Right hindlimb (tissue), 1 donor: Measurements from ENCODE around the gene GAB3.
"Not testable (repeated sequence)": the region's sequence is repeated elsewhere in the genome, so short reads cannot be mapped to it uniquely, and the experiment has no call there.

Experiments
- DNase-seq: peaks from one replicate; pipeline ENCODE4 v3.0.0-alpha.2; 2018

Gene GAB3

DNA sequence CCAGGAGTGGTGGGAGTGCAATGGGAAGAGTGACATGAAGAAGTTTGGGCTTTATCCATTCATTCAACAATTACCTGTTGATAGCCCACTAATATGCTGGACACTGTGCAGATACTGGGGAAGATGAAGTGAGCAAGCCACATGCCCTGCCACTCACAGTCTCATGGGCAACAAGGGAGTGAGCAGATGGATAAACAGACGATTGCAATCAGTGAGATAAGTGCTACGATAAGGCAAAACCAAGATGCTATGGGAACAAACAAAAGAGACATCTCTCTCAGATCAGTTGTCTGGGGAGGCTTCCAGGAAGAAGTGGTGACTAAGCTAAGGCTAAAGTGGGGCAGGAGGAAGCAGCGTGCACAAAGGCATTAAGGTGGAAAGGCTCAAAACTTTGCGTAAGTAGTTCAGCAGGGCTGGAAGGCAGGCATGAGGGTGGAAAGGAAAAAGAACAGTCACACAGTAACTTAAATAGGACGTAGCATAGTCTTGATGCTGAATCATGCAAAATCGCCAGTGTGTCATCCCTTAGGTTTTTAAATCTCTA, 31.7 kb downstream of the GAB3 start:
- no peak for DNase-seq

DNA sequence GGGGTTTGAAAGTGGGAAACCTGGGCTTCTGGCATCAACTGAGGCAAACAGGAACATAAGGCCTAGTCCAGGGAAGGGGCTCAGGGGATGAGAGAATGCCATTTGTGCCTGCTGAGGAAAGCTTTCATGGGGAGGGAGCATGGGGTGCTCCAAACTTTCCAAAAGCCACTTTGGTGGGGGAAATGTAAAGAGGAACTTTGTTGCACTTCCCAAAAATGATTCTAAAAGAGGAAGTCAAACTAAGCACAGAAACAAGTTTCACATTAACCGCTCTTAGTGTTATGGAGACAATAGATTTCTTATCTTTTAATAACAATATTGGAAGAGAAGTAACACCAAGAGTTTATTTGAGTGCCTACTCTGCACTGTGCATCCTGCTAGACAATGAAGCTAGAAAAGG, 32.3 kb downstream of the GAB3 start:
- no peak for DNase-seq

DNA sequence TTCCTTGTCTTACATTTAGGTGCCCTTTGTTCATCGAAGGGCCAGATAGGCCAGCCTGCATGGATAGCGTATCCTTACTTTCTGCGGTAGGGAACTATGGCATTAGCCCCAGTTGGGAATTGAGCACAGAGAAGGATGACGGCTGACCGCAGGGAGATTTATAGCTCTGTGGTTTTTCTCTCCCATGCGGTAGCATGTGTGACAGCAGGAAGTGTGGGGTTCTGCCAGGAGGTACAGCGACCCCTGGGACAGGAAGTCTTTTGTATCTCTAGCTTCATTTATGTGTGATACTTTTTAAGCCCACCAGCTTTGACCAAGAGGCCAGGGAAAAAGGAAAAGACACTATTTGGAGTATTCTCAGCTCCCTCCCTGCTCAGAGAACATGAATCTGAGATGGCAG, 33.1 kb downstream of the GAB3 start:
- peak; percentile 50 for DNase-seq

DNA sequence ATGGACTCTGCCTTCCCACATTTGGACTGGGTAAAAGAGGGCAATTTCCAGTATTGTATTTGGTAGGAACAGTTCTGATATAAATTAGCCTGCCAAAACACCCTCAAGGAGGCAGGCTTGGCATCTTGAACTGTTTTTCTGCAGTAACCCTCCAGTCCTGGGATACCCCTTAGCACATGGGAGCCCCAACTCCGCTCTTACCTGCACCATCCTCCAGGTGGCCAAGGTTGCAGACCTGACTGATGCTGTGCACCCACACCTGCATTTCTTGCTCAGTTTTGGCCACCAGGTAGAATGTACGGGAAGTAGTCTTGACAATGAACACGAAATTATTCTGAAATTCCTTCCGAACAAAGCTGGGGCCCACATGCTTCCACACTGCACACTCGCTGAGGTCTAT, 35.1 kb downstream of the GAB3 start:
- no peak for DNase-seq

DNA sequence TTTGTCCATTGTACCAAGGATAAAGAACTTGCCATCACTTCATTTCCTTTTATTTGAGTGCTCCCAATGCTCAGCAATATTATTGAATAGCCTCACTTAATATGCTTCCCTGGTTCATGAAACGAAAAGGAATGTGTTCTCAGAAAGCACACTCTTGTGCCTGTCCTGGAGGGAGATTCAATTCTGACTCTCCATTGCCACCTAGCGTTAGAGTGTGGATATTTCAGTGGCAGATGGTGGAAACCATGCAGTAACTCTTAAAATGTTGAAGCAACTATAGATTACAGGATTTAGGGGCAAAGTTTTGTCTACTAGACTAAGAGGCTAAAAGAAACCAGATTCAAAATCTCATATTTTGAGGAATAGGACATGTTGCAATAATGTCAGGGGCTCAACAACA, 36.0 kb downstream of the GAB3 start:
- peak; percentile 53 for DNase-seq

DNA sequence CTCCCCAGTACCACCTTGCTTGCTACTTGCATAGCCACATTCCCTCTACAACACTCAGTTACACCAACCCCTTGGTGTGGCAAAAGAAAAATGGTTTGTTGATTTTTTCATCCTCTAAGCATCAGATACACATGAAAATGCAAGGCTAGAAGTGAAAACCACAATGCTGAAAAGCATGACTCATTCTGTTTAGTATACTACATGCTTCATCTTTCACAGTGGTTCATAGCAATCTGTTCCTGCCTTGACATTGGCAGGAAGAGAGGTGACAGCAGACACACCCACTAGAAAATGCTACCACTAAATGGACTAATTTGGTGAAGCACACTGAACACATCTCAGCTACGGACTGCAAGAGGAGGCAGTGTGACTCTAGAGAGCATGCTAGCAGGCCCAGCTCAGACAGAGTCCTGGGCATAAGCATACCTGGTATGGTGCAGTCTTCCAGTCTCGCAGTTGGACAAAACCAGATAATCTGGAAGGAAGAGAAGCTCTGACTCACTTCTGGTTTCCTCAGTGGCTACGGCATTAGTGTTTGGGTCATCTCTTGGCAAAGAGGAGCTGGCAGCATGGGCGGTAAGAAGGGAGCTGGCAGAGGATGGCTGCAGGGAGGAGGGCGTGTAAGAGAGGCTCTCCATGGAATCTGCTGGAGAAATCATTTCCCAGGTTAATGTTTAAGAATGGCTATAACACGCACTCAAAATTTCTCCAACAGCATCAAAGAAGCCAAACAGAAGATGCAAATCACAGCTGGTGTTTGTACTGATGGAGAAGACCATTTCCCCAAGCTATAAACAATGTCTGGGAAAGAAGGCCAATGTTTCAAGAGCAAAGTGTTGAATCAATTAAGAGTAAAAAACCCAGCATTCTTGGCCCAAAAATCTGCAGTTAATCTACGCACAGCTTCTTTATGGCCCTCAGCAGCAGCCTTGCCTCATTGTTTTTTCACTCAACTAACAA, 37.8 kb downstream of the GAB3 start:
- DNase-seq, result peak; percentile 44

DNA sequence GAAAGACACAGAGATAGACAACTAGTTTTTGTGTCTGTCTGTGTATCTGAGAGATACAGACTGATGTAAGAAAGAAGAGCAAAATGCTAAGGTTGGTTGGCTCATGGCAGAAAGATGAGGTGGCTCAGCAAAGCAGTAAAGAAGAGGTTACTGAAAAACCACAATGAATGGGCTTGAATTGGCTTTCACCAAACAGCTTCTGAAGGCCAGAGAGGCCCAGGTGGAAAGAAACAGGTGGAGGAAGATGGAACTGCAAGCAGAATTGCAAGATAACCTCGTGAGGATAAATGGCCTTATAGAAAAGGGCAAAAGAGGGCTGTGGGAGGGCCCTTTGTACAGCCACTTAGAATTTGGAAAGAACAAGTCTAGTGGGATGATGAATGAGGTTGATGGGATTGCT, 39.6 kb downstream of the GAB3 start:
- DNase-seq, result no peak

DNA sequence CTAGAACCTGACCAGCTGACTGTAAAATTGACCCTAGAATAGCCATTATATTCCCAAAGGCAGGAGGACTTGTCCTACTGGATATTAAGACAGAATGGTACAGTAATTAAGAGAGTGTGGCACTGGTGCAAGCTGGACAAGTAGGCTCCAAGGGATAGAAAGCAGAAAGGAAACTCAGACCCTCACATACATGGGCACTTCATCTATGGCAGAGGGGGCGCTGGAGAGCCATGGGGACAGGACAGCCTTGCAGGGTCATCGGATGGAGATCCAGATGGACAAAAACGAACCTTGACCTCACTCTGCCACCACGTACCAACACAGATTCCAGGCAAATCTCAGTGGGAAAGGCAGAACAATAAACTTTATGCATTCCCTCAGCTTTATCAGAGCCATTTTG, 40.6 kb downstream of the GAB3 start:
- no peak for DNase-seq

DNA sequence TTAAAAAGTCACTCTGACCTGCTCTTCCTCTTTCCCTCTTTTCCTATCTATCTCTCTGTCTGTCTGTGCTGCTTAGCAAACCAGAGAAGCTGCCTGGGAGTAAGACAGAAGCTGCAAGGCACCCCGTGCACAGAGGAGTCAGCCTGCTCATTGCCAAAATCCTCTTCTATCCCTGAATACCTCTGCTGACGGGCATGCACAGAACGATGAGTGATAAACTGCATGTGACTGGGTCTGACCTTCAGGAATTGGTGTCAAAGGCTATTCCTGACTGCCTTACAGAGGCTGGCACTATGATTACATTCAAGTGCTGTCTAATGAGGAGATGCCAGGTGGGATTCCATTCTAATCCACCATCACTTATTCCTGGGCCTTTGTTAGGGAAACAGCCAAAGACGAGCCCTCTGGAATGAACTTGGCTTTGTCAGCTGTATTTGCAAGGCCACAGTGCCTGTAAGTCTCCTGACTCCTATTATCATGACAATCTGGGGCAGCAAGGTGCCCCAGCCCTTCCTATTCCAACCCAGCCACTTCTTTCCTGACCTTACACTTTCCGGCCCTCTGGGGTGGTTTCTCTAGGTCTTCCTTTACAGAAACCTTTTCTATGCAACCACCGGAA, 52.1 kb downstream of the GAB3 start:
- DNase-seq, result no peak

DNA sequence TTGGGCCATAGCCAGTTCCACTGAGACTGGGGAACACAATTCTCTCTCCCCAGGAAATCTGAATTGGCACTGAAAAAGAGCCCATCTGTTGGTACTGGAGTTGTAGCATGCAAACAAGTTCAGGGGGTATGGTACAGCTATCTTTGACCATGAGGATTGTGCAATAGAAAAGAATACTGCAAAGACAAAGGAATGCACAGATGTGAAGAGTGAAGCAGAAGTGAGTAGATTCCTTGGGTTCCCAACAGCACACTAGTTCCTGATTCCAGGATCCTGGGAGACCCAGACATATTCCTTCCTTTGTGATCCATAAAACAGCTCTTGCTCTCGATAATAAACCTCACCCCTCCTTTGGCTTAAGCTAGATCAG, 54.2 kb downstream of the GAB3 start:
- DNase-seq, result no peak

DNA sequence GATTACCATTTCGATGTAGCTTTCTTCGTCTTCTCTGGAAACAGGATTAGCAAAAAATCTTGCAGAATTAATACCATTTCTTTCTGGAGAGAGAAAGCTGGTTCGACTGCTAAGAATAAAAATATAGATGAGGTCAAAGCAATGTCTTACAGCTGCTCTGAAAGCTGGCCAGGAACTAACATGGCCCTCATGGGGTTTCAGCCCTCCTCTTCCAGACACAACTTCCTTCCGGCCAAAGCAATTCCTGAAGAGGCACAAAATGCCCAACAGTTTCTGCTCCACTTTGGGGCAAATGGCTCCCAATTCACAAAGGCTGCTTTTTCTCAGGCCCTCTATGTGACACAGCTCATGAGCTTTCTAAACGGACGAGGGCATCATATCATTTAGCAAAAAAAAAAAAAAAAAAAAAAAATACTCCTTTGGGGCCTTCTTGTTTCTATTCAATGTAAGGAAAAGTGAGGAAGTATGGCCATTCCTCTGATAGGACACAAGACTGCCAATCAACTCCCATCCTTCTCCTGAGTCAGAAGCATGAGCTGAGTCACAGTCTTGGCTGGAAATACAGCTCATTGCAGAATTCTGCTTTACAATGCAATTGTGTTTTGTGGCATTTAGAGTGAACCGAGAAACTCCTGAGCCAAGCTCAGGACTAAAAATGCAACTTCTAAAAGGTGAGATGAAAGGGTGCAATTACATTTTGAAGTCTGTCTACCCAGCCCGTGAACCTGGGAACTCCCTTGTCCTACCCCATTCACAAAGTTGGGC, 54.8 kb downstream of the GAB3 start:
- DNase-seq, result peak; percentile 68

DNA sequence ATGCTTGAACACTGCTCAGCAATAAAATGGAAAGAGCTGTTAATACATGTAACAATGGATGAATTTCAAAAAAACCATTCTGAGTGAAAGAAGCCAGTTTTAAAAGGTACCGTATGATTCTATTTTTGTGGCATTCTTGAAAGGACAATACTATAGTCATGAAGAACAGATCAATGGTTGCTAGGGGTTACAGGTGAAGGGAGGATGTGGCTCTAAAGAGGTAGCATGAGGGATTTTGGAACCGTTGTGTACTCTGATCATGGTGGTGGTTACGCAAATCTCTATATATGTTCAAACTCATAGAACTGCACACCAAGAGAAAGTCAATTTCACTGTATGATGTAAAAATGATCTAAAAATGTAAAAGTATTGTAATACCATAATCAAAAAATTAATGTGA, 57.5 kb downstream of the GAB3 start:
- DNase-seq, result no peak

DNA sequence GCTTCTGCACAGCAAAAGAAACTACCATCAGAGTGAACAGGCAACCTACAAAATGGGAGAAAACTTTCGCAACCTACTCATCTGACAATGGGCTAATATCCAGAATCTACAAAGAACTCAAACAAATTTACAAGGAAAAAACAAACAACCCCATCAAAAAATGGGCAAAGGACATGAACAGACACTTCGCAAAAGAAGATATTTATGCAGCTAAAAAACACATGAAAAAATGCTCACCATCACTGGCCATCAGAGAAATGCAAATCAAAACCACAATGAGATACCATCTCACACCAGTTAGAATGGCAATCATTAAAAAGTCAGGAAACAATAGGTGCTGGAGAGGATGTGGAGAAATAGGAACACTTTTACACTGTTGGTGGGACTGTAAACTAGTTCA, 60.4 kb downstream of the GAB3 start:
- not testable (repeated sequence) for DNase-seq

DNA sequence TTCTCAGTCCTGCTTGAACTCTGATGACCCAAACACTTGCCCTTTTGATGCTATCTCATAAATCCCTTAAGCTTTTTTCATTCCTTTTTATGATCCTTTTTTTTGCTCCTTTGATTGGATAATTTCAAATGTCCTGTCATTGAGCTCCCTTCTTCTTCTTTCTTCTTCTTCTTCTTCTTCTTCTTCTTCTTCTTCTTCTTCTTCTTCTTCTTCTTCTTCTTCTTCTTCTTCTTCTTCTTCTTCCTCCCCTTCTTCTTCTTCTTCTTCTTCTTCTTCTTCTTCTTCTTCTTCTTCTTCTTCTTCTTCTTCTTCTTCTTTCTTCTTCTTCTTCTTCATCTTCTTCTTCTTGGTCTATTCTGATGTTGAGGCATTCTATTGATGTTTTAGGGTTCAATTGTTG, 78.8 kb downstream of the GAB3 start:
- not testable (repeated sequence) for DNase-seq

DNA sequence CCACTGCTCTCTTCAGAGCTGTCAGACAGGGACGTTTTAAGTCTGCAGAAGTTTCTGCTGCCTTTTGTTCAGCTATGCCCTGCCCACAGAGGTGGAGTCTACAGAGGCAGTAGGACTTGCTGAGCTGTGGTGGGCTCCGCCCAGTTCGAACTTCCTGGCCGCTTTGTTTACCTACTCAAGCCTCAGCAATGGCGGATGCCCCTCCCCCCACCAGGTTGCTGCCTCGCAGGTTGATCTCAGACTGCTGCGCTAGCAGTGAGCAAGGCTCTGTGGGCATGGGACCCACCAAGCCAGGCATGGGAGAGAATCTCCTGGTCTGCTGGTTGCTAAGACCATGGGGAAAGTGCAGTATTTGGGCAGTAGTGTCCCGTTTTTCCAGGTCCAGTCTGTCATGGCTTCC, 80.0 kb downstream of the GAB3 start:
- not testable (repeated sequence) for DNase-seq

DNA sequence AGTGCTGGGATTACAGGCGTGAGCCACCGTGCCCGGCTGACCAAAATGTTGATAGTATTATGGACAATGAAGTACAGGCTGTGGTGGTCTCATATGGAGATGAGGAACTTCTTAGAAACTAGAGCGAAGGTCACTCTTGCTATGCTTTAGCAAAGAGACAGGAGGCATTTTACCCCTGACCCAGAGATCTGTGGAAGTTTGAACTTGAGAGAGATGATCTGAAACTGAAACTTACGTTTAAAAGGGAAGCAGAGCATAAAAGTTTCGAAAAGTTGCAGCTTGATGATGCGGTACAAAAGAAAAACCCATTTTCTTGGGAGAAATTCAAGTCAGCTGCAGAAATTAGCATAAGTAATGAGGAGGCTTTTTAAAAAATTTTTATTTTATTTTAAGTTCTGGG, 89.0 kb downstream of the GAB3 start:
- no peak for DNase-seq

DNA sequence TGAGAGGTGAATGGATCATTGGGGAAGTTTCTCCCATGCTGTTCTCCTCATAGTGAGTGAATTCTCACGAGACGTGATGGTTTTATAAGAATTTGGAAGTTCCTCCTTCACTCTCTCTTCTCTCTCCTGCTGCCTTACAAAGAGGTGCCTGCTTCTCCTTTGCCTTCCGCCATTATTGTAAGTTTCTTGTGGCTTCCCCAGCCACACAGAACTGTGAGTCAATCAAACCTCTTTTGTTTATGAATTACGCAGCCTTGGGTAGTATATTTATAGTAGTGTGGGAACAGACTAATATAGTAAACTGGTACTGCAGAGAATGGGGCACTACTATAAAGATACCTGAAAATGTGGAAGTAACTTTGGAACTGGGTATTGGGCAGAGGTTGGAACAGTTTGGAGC, 89.7 kb downstream of the GAB3 start:
- DNase-seq, result no peak

DNA sequence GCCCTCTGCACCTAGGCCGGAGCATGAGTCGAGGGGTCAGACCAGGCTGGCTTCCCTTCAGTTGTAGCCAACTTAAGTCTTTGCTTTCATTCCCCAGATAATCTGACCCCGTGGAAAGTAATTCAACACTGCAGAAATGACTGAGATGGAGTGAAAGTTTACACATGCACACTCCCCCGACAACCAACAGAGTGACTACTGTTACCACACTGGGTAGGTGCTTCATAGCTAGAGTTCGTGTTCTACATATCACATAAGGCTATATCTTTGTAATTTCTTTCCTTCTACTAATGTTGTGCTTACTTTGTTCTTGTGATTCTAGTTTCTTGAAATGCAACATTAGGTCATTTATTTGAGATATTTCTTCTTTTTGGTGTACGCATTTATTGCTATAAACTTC, 90.3 kb downstream of the GAB3 start:
- DNase-seq, result no peak

DNA sequence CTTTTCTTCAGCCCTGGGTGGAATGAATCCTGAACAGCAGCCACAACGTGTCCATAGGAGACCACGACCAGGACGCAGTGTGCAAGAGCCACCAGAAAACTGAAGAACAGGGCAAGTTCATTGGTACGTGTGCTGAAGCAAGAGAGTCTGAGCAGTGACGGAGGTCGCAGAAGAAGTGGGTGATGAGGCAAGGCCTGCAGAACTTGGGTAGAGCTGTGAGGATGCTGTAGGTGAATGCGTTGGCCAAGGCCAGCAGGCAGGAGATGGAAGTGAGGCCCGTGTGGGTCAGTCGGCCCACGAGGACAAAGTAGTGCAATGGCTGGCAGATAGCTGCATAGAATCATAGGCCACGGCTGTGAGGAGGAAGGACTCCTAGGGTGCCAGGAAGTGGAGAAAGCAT, 91.9 kb downstream of the GAB3 start:
- DNase-seq, result no peak

DNA sequence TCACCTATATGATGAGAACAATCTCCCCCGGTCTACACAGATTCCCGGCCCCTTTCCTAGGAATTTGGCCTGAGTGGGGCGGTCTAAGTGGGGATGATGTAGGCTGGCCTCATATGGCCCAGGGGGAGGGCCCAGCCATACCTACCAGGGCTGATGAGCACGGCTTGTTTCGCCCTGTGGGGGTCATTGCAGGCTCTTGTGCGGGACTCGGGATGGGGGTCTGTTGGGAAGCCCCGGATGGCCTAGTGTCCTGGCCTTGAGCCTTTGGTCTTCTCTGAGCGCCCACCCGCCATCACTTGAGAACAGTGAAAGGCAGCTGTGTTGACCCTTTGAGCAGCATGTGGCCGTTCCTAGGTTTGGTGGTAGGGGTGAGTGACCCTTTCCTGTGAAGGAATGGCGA, 92.7 kb downstream of the GAB3 start:
- no peak for DNase-seq

DNA sequence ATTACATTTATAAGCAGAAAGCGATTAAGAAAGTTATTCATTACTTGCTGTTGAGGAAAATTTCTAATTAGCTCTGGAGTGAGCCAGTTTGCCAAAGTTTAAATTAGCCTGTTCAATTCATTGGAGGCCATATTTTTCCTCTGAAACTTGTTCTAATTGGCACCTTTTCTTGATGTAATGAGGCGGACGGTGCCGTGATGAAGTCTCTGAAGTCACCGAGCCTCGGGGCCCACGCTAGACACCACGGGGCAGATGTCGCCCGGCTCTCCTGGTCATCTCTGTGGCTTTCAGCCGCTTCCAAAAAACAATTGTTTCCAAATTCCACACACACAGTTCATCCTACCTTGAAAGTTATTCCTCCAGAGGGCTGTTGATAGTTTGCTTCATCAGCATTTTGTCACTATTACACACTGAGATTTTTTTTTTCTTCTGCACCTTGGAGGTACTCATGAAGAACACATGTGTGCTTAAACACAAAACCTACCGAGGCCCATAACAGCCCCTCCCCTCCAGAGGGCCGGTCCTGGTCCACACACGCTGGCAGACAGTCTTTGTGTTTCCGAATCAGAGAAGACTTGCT, 93.6 kb downstream of the GAB3 start:
- DNase-seq, result no peak

DNA sequence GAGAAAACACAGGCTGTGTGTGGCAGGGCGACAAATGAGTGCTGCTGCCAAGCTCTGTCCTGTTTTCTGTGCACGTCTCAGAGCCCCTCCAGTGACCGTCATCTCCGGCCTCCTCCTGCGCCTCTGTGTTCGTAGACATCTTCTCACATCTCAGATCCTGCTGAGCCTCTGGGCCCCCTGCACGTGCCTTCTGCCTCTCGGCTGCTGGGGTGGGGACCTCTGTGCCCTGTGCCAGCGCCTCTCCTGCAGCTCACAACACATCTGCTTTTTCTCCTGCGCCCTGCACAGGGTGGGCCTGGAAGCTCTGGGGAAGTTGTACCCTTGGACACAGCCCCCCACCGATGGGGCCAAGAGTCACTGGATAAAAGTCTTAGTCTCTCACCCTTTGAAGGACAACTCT, 95.1 kb downstream of the GAB3 start:
- no peak for DNase-seq

DNA sequence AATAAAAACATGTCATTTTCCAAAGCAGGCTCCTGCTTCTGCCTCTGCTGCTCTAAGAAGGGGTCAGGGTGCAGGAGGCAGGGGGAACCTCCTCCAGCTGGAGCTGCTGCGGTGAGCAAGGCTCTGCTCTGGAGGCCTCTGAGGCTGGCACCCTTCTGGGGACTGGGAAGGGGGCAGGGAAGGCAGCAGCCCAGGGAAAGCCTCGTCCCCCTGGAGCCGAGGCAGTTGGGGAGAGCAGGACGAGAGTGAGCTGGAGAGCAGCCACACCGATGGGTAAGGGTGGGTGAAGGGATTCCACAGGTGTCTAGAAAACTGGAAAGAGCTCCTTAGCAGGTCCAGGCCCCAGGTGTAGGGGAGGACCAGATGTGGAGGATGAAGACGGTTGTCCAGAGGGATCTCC, 95.5 kb downstream of the GAB3 start:
- no peak for DNase-seq
